HG02884 (cell line): ENCODE measurements around the gene MFSD6.
"Not testable (repeated sequence)": the region's sequence is repeated elsewhere in the genome, so short reads cannot be mapped to it uniquely, and the experiment has no call there.

Experiments
- ATAC-seq: cut with Tn5 transposase; IDR thresholded peaks from one replicate; pipeline ENCODE4 v1.9.1; 2021; ENCODE audit warnings: mild to moderate bottlenecking, moderate library complexity; ENCODE audit not compliant: unreplicated experiment

MFSD6 gene

GRCh38 chr2:190460487-190460886 is 52.3 kb downstream of the MFSD6 start:
- no peak for ATAC-seq

GRCh38 chr2:190462181-190462580 is 54.0 kb downstream of the MFSD6 start:
- no peak for ATAC-seq

- no peak for ATAC-seq
These were observed 54.5 kb downstream of the MFSD6 start for GRCh38 chr2:190462611-190463010.

- ATAC-seq: no peak
These were observed 56.9 kb downstream of the MFSD6 start for GRCh38 chr2:190465060-190465459.

GRCh38 chr2:190466819-190467446 is 58.8 kb downstream of the MFSD6 start:
- ATAC-seq: no peak

GRCh38 chr2:190467575-190468083 is 59.5 kb downstream of the MFSD6 start:
- no peak for ATAC-seq

- ATAC-seq: not testable (repeated sequence)
These were observed 60.2 kb downstream of the MFSD6 start for GRCh38 chr2:190468354-190468753.

- no peak for ATAC-seq
These were observed 60.8 kb downstream of the MFSD6 start for GRCh38 chr2:190468814-190469569.

- ATAC-seq: no peak
These were observed 61.6 kb downstream of the MFSD6 start for GRCh38 chr2:190469771-190470170.

- ATAC-seq: no peak
These were observed 62.2 kb downstream of the MFSD6 start for GRCh38 chr2:190470256-190470826.

- ATAC-seq: no peak
These were observed 69.7 kb downstream of the MFSD6 start for GRCh38 chr2:190477661-190478454.

- ATAC-seq: no peak
These were observed 70.5 kb downstream of the MFSD6 start for GRCh38 chr2:190478572-190479195.

GRCh38 chr2:190481339-190481738 is 73.2 kb downstream of the MFSD6 start:
- ATAC-seq: no peak

GRCh38 chr2:190482451-190482850 is 74.3 kb downstream of the MFSD6 start:
- ATAC-seq: no peak

GRCh38 chr2:190486037-190486623 is 78.0 kb downstream of the MFSD6 start:
- no peak for ATAC-seq

GRCh38 chr2:190488516-190489233 is 80.5 kb downstream of the MFSD6 start:
- ATAC-seq: no peak

GRCh38 chr2:190489475-190489874 is 81.3 kb downstream of the MFSD6 start:
- no peak for ATAC-seq

- no peak for ATAC-seq
These were observed 82.3 kb downstream of the MFSD6 start for GRCh38 chr2:190490502-190490901.

- no peak for ATAC-seq
These were observed 84.9 kb downstream of the MFSD6 start for GRCh38 chr2:190493095-190493494.
